Thoracic aorta (tissue), 2 donors: ENCODE measurements around the gene ERG. TPM values are rescaled to one million over a fixed set of nuclear protein-coding genes. Genes with fewer than 3 reads are reported as not detected.

Source experiments
- ATAC-seq: fragments of 150-250 bp; one replicate; pipeline ENCODE4 v1.8.0; 2017; ENCODE audit warnings: low read depth; ENCODE audit not compliant: insufficient number of reproducible peaks, low FRiP score
- DNase-seq: peaks from one replicate; pipeline ENCODE4 v3.0.0-alpha.2; 2020; ENCODE audit warnings: low spot score
- H3K27ac ChIP-seq, 2 donors: fragments of 200-600 bp; sonication (generic); 1 replicate in 1 of 2; 2 replicates in 1 of 2; pipeline ENCODE4 v1.5.1; 2016; ENCODE audit warnings: mild to moderate bottlenecking in 2 of 2, moderate library complexity in 2 of 2
- H3K27me3 ChIP-seq: fragments of 200-600 bp; sonication (generic); replicated peaks from 2 replicates; pipeline ENCODE4 v1.6.0; 2016; ENCODE audit warnings: mild to moderate bottlenecking; ENCODE audit not compliant: insufficient read depth
- H3K36me3 ChIP-seq: fragments of 200-600 bp; sonication (generic); one replicate; pipeline ENCODE4 v1.5.1; 2016
- H3K4me1 ChIP-seq, 2 donors: fragments of 200-600 bp; sonication (generic); 1 replicate in 1 of 2; 2 replicates in 1 of 2; pipeline versions ENCODE4 v1.5.1 to v1.6.0; 2016; ENCODE audit warnings: low read depth in 2 of 2, mild to moderate bottlenecking in 1 of 2; ENCODE audit not compliant: control insufficient read depth in 1 of 2
- H3K4me3 ChIP-seq: fragments of 200-600 bp; sonication (generic); 2 replicates; pipeline ENCODE4 v1.5.1; 2016; ENCODE audit warnings: mild to moderate bottlenecking
- H3K9me3 ChIP-seq: fragments of 200-600 bp; sonication (generic); 2 replicates; pipeline ENCODE4 v1.5.1; 2016
- total RNA-seq, 2 donors: library from RNA; depleted of rRNA; stranded (reverse); fragments of >200 nt; gene quantifications; one replicate each; pipeline versions ENCODE4 v1.1.0 to v1.2.3, GENCODE V29; 2016
- TF ChIP-seq, protein P1 (sequence below): fragments of 200-600 bp; sonication (generic); IDR thresholded peaks from one replicate; pipeline ENCODE4 v1.5.1; 2019; ENCODE audit warnings: antibody characterized with exemption

The ERG gene
- total RNA-seq, 2 donors from 2014 or later = 40.2 to 177 TPM

- no peak for ATAC-seq
- no peak overlapping the region for H3K4me3 ChIP-seq
- TF ChIP-seq, protein P1, sequence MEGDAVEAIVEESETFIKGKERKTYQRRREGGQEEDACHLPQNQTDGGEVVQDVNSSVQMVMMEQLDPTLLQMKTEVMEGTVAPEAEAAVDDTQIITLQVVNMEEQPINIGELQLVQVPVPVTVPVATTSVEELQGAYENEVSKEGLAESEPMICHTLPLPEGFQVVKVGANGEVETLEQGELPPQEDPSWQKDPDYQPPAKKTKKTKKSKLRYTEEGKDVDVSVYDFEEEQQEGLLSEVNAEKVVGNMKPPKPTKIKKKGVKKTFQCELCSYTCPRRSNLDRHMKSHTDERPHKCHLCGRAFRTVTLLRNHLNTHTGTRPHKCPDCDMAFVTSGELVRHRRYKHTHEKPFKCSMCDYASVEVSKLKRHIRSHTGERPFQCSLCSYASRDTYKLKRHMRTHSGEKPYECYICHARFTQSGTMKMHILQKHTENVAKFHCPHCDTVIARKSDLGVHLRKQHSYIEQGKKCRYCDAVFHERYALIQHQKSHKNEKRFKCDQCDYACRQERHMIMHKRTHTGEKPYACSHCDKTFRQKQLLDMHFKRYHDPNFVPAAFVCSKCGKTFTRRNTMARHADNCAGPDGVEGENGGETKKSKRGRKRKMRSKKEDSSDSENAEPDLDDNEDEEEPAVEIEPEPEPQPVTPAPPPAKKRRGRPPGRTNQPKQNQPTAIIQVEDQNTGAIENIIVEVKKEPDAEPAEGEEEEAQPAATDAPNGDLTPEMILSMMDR = no peak
Observed at GRCh38 chr21:38340131-38340530, 158.1 kb downstream of the ERG start.

DNA sequence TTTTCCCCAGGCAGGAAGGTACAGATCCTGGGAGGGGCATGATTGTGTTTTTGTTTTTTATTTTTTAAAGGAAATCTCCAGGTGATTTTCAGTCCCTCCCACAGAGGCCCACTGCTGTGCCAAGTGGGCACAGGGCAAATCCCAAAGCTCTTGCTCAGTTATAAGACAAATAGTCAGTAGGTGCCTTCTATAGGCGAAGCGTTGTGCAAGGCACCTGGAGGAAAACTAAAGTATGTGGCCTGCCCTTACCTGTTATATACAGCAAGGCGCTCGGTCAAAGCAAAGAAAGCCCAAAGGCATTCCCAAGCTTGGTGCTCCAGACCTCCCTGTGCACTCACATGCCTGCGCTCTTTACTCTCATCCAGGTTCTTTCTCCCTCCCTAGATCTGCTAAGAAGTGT lies 160.5 kb downstream of the ERG start:
- ATAC-seq (no peak), DNase-seq (no peak)
- Histone ChIP-seq H3K36me3 (no peaks in the 10 kb centered on the region), H3K4me3 (no peak overlapping the region), H3K27ac (no peak overlapping the region), H3K27me3 (no peaks in the 10 kb centered on the region), H3K9me3 (no peaks in the 10 kb centered on the region), H3K4me1 (peaks cover 9 to 44% of the 10 kb centered on the region in 2 donors)
- TF ChIP-seq, protein P1 = no peak

More at GRCh38 chr21:38340131-38340530, 158.1 kb downstream of the ERG start:
- Histone ChIP-seq H3K9me3 (no peaks in the 10 kb centered on the region), H3K27me3 (no peaks in the 10 kb centered on the region), H3K4me1 (peaks cover 22 to 56% of the 10 kb centered on the region in 2 donors), H3K27ac (peak overlapping the region; percentile 94 to 95), H3K36me3 (no peaks in the 10 kb centered on the region)
- no peak for DNase-seq

DNA sequence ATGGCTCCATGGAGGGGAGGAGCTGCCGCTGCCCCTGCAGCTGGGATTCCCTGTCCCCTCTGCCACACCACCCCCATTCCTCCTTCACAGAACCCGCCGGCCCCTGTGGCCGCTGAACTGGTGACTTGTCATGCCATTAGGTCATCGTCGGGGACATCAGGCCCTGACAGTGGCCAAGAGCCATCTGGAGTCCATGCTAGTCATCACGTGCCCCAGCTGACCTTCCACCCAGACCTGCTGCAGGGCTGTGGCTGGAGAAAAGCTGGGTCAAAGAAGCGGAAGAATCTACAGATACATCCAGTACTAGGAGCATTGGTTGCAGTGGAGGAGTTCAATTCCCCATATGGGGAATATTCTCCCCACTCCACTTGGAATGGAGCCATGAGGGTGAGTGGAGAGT lies 163.4 kb downstream of the ERG start:
- ATAC-seq = no peak
- Histone ChIP-seq H3K27ac (no peak overlapping the region), H3K4me1 (peaks cover 0 to 18% of the 10 kb centered on the region in 2 donors), H3K9me3 (no peaks in the 10 kb centered on the region), H3K36me3 (no peaks in the 10 kb centered on the region), H3K4me3 (no peak overlapping the region), H3K27me3 (no peaks in the 10 kb centered on the region)
- DNase-seq = no peak
- TF ChIP-seq, protein P1 = no peak

GRCh38 chr21:38333301-38334272 lies 164.7 kb downstream of the ERG start:
- peaks cover 0 to 12% of the 10 kb centered on the region in 2 donors for H3K4me1 ChIP-seq
- no peak for ATAC-seq
- TF ChIP-seq, protein P1 = no peak
- H3K27ac ChIP-seq = no peak overlapping the region
- H3K4me3 ChIP-seq = no peak overlapping the region
- no peaks in the 10 kb centered on the region for H3K9me3 ChIP-seq
- no peaks in the 10 kb centered on the region for H3K36me3 ChIP-seq
- no peak for DNase-seq
- no peaks in the 10 kb centered on the region for H3K27me3 ChIP-seq

DNA sequence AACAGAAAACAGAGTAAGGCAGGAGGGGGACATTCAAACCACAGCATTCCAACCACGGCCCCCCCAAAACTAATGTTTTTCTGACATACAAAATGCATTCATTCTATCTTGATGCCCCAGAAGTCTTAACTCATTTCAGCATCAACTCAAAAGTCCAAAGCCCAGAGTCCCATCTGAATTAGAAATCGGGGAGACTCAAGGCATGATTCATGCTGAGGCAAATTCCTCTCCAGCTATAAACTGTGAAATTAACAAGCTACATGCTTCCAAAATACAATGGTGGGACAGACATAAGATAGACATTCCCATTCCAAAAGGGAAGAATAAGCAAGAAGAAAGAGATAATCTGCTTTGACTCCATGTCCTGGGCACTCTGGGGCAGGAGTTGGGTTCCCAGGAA lies 167.6 kb downstream of the ERG start:
- no peaks in the 10 kb centered on the region for H3K36me3 ChIP-seq
- TF ChIP-seq, protein P1 = no peak
- ATAC-seq (no peak), DNase-seq (no peak)
- H3K4me1 ChIP-seq = peaks cover 0 to 12% of the 10 kb centered on the region in 2 donors
- H3K4me3 ChIP-seq = no peak overlapping the region
- no peaks in the 10 kb centered on the region for H3K27me3 ChIP-seq
- H3K27ac ChIP-seq = no peak overlapping the region
- no peaks in the 10 kb centered on the region for H3K9me3 ChIP-seq

Other genes with a start within 250 kb of the ERG start
- 1 to 10 TPM in 1 of 2 donors, under 1 TPM in 1; 0.41 to 1.8 TPM for gene KCNJ15, start 241.5 kb downstream of the ERG start, total RNA-seq